ENCODE results near the gene LONRF3.

DNA sequence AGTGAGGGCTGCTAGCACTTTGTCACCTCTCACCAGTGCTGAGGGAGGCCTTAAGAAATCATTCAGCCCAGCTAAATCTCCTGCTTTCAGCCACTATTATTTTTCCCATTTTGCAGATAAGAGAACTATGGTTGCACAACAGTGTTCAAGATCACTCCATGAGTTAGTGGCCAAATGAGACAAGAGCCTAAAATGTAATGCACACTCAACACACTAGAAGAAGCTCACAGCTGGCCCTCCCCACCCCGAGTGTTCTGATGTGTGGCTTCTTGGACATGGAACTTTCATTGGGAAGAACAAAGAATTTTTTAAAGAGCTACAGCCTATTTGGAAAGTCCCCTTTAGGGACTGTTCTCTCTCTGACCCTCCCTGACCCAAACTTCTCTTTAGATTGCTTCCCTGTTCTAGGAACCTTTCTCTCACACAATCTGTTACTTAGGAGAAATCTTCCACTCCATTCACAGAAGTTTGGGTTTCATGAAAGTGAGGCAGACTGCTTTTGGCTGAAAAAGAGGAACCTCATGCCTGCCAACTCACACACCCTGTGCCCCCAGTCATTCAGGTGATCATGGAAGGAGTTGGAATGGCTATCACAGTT is 54.4 kb downstream of the LONRF3 start:
- no peak for TF ChIP-seq POLR2A (IDR thresholded peaks at IDR 0.05; ENCODE audit: control extremely low read depth in 1 of 2, low read depth in 2 of 2, low read length in 2 of 2)
- TF ChIP-seq, protein P1, sequence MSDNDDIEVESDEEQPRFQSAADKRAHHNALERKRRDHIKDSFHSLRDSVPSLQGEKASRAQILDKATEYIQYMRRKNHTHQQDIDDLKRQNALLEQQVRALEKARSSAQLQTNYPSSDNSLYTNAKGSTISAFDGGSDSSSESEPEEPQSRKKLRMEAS (IDR thresholded peaks at IDR 0.05), result no peak
- TF ChIP-seq TAF1 (IDR thresholded peaks at IDR 0.05; ENCODE audit: low read depth, low read length), result no peak
- no peak for TF ChIP-seq CEBPB (IDR thresholded peaks at IDR 0.05; ENCODE audit: low read depth, low read length)
- TF ChIP-seq EP300 (IDR thresholded peaks at IDR 0.05; ENCODE audit: borderline replicate concordance in 1 of 2, low read depth in 2 of 2, low read length in 2 of 2), result no peak
- no peak for TF ChIP-seq CTBP2 (IDR thresholded peaks at IDR 0.05; ENCODE audit: borderline replicate concordance, insufficient read depth, insufficient read length, low read length)
- TF ChIP-seq POLR2AphosphoS5 (IDR thresholded peaks at IDR 0.05; ENCODE audit: low read depth, low read length), result no peak
- TF ChIP-seq MAFK (IDR thresholded peaks at IDR 0.05; ENCODE audit: low read depth, low read length), result no peak
- no peak for TF ChIP-seq BACH1 (IDR thresholded peaks at IDR 0.05; ENCODE audit: low read length)
- TF ChIP-seq, protein P2, sequence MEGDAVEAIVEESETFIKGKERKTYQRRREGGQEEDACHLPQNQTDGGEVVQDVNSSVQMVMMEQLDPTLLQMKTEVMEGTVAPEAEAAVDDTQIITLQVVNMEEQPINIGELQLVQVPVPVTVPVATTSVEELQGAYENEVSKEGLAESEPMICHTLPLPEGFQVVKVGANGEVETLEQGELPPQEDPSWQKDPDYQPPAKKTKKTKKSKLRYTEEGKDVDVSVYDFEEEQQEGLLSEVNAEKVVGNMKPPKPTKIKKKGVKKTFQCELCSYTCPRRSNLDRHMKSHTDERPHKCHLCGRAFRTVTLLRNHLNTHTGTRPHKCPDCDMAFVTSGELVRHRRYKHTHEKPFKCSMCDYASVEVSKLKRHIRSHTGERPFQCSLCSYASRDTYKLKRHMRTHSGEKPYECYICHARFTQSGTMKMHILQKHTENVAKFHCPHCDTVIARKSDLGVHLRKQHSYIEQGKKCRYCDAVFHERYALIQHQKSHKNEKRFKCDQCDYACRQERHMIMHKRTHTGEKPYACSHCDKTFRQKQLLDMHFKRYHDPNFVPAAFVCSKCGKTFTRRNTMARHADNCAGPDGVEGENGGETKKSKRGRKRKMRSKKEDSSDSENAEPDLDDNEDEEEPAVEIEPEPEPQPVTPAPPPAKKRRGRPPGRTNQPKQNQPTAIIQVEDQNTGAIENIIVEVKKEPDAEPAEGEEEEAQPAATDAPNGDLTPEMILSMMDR (IDR thresholded peaks at IDR 0.05; ENCODE audit: control extremely low read depth in 1 of 3, insufficient read depth in 1 of 3, low read depth in 1 of 3, low read length in 3 of 3), result no peak
- no peak for TF ChIP-seq SP2 (IDR thresholded peaks at IDR 0.05; ENCODE audit: low read length)
- no peak for TF ChIP-seq GABPA (IDR thresholded peaks at IDR 0.05; ENCODE audit: borderline replicate concordance, insufficient read depth, low read length)
- TF ChIP-seq YY1 (IDR thresholded peaks at IDR 0.05; ENCODE audit: low read depth, low read length), result no peak
